Activated CD8-positive, alpha-beta memory T cell treated with anti-CD3 and anti-CD28 coated beads, Interleukin-2, amount 50 U/mL, for 1 hour (primary cell): Measurements from ENCODE around the gene DOCK2.

Experiments used
- DNase-seq: peaks from one replicate; pipeline ENCODE4 v3.0.0-alpha.2; 2020; ENCODE audit errors: extremely low read depth

The DOCK2 gene

DNA sequence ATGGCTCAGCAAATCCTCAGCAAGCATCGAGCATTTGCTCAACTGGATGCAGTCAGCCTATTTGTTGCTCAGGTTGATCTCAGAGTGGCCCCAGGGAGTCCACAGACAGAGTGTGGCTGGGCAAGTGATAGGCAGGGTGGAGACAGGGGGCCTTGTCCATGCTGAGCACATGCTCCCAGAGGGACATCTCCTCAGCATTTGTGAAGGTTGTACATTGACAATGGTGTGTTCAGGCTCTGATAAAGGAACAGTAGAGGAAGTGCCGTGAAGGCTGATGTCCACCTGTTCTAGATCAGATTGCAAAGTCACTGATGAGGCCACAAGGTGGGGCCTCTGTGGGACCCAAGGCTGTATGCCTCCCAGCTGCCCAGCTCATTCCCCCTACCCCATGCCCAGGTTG is 418.5 kb downstream of the DOCK2 start:
- DNase-seq, result no peak

DNA sequence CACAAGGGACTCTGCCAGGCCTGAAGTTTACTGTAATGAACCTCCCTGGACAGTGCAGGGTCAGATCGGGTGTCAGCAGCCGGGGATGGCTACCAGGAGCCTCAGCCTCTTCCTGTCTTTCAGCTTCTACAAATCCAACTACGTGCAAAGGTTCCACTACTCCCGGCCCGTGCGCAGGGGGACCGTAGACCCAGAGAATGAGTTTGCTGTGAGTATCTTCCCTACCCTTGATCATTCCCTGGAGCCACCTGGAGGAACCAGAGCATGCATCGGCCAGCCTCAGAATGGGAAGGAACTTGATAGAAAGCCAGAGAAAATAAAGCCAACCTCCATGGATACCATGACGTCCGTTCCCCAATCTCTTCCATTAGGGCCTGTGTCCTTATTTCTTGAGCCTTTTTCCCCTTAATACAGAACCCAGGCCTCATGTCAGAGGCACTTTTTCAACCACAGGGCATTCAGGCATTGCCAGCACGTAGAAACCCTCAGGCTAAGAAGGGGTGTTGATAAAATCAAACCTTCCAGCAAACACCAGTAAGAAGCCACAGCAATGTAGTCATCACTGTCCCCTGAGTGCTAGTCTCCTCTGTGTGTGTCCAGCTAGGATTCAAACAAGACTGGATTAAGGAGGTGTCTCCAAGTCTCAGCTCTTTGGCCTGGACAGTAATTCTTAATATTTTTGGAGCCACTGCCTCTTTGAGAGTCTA is 419.6 kb downstream of the DOCK2 start:
- no peak for DNase-seq

DNA sequence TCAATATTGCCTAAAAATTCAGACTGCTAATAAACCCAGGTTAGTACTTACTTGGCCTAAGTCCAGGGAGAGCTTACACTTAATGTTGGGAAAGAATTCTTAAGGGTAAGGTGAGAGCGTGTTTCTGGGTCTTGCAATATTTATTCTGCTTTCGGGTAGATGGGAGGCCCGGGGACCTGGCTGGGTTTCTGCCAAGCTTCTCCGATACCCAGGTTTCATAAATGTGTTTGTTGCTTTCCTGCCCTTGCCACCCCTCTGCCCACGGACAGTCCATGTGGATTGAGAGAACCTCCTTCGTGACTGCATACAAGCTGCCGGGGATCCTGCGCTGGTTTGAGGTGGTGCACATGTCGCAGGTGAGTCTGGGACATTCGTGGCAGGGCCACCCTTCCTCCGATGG is 420.2 kb downstream of the DOCK2 start:
- DNase-seq, result no peak

DNA sequence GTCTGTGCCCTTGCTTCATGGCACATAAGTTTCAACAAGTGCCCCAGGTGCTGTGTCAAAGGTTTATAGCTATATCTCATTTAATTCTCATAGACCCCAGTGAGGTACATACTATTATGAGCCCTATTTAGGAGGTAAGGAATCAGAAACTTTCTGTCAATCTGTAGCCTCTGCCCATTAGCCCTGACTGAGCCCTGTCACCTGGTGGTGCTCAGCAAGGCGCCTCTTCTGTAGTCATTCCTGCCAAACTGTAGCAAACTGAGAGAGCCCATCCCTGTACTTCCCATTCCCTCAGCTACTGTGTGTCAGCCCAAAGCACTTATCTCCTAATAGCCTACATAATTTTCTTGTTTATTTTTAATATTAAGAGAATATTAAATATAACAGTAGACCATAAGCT is 422.1 kb downstream of the DOCK2 start:
- no peak for DNase-seq

GRCh38 chr5:170067152-170067551 is 430.1 kb downstream of the DOCK2 start:
- no peak for DNase-seq

- no peak for DNase-seq
Measured at GRCh38 chr5:170067574-170068170, 430.6 kb downstream of the DOCK2 start.

GRCh38 chr5:170069512-170069911 is 432.4 kb downstream of the DOCK2 start:
- no peak for DNase-seq

- DNase-seq, result no peak
Measured at GRCh38 chr5:170070556-170071412, 433.7 kb downstream of the DOCK2 start.

- DNase-seq, result no peak
Measured at GRCh38 chr5:170071748-170072147, 434.7 kb downstream of the DOCK2 start.

DNA sequence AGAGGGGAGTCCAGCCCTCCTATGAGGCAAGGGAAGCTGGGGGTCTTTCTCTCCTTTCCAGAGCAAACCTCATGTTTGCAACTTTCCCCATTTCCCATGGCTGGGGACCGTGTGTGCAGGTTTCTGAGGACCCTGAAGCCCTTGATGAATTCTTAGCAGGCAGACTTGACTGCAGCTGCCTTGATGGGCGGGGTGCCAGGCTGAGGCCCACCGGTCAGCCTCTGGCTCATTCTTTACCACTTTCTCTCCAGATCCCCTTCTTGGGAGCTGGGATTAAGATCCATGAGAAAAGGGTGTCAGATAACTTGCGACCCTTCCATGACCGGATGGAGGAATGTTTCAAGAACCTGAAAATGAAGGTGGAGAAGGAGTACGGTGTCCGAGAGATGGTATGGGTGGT is 438.6 kb downstream of the DOCK2 start:
- DNase-seq, result no peak

DNA sequence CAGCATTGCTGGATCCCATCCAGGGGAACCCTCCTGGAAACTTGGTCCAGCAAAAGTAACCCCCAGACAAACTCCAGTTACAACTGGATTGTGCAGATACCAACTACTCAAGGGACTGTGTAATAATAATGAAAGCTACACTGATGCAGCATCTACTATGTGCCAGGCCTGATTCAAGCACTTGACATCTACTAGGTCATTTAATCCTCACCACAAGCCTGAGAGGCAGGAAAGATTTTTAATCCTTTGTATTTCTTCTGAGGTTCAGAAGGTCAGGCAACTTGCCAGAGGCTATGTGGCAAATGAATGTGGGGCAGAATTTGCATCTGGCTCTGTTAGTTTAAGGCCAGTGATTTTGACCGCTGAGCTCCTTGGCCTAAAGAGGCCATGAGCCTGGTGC is 439.1 kb downstream of the DOCK2 start:
- DNase-seq, result no peak

- no peak for DNase-seq
Measured at GRCh38 chr5:170076739-170077138, 439.7 kb downstream of the DOCK2 start.

- DNase-seq, result no peak
Measured at GRCh38 chr5:170077526-170077925, 440.5 kb downstream of the DOCK2 start.

DNA sequence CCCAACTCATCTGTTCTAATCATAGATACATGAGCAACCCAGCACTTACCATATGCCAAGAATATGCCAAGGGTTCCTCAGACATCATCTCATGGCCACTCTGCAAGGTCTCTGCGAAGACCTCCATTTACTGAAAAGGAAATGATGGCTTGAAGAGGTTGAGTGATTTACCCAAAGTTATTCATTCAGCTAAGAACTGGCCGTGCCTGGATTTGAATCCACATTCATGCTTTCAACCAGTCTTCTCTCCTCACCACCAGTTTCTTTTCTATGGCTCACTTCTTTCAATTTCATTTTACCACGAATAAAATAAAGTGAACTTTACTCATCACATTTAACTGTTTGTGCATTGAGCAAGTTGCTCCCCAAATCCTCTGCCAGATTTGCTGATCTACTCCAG is 441.4 kb downstream of the DOCK2 start:
- no peak for DNase-seq

DNA sequence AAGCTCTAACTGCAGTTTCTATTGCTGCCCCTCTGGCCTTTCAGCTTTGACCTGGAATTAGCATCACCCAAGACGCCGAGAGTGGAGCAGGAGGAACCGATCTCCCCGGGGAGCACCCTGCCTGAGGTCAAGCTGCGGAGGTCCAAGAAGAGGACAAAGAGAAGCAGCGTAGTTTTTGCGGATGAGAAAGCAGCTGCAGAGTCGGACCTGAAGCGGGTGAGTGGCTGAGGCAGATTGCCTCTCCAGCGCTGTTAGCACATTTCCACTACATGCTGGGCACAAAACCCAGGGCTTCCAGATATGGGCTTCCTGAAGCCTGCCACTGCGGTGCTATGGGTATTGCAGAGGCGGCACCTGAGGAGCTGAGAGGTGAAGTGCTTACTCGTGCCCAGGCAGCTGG is 441.9 kb downstream of the DOCK2 start:
- no peak for DNase-seq

GRCh38 chr5:170080217-170080616 is 443.1 kb downstream of the DOCK2 start:
- DNase-seq, result no peak

DNA sequence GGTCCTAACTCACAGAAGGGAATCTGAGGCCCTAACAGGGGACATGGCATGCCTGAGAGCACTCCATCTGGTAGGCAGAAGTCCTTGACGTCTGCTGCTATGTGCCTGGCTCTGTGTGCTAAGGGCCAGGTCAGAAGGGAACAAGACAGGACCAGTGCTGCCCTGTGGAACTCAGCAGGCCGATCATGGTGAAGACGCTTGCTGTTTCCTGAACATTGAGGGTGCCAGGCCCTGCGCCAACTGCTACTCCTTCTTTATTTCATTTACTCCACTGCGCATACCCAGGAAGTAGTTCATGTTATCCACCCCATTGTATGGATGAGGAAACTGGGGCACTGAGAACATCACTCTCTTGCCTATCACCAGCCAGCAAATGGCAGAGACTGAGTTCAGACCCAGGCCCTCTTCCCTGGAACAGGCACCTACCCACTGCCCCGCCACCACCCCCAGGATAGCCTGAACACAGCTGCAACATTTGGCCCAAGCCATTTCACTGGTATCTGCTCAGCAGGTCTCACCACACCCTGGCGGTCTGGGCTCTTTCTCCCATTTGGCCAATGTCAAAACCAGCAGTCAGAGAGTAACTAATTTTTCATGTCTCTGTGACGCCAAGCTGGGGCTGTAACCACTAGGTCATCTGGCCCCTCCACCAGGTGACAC is 443.8 kb downstream of the DOCK2 start:
- DNase-seq, result no peak

DNA sequence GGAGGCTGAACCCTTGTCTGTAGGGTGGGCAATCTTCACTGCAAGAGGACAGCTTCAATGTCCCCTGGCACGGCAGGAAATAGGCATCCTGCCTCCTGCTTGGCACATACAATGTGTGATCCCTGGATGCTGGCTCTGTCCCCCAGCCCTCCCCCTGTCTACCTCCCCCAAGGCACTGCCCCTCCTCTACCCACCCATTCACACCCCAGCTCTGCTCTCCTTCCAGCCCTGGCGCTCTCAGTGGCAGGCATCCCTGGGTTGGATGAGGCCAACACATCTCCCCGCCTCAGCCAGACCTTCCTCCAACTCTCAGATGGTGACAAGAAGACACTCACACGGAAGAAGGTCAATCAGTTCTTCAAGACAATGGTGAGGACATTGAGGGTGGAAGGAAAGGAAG is 444.5 kb downstream of the DOCK2 start:
- DNase-seq, result no peak

GRCh38 chr5:170082701-170083100 is 445.6 kb downstream of the DOCK2 start:
- no peak for DNase-seq

DNA sequence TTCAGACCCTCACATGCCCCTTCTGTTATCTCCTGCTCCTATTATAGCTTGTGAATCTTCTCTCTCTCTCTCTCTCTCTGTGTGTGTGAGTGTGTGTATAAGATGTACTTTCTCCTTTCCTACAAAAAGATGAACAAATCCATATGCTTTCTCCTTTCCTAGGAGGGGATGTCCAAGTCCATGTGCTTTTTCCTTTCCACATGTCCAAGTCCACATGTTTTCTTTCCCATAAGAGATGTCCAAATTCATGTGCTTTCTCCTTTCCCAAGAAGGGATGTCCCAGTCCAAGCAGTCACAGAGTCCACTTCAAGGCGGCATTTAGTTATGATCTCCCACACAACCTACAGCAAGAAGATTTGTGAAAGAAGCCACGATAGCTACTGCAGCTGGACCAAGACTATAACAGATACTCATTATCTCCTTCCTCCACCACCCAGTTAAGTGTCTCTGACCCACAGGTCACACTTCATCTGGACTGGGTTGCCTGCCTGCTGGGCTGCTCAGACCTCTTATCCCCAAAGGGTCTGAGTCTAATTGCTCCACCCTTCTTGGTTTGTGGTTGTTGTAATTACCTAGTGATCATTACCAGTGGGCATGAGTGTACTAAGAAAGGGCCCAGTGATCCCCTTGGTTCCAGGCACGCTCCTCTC is 450.2 kb downstream of the DOCK2 start:
- DNase-seq, result no peak

GRCh38 chr5:170092455-170093101 is 455.5 kb downstream of the DOCK2 start:
- no peak for DNase-seq
